GM19193 (cell line): Measurements from ENCODE around the gene FBL.

Experiments
- POLR2A ChIP-seq: IDR thresholded peaks from 4 replicates; pipeline ENCODE4 v1.6.1; 2011; ENCODE audit not compliant: insufficient read depth, insufficient read length; ENCODE audit errors: extremely low read depth

Gene FBL

GRCh38 chr19:39792999-39793546 lies 53.1 kb downstream of the FBL start:
- no peak for TF ChIP-seq POLR2A

- no peak for TF ChIP-seq POLR2A
Measured at GRCh38 chr19:39788244-39788643, 57.9 kb downstream of the FBL start.
